H1 (cell line): ENCODE data around the gene CPTP. TPM values are rescaled to one million over a fixed set of nuclear protein-coding genes. Genes with fewer than 3 reads are reported as not detected.

ENCODE experiments used
- CTCF ChIA-PET: fragments of 300-600 bp; sonication (Branson Sonifier 250); formaldehyde crosslinking; loops from one replicate; lab custom pipeline; 2021; ENCODE audit not compliant: partially characterized antibody; lab: Charles Lee
- POLR2A ChIA-PET: fragments of 300-600 bp; sonication (Branson Sonifier 250); formaldehyde crosslinking; loops from one replicate; lab custom pipeline; 2021; ENCODE audit warnings: inconsistent platforms; ENCODE audit not compliant: partially characterized antibody; lab: Charles Lee
- DNase-seq, 2 experiments: peaks; one replicate each; pipeline versions ENCODE4 v3.0.0 to v3.0.0-alpha.2; 2010 to 2022; ENCODE audit warnings: low spot score in 2 of 2, low read depth in 1 of 2, mixed read lengths in 1 of 2
- FAIRE-seq: peaks from 2 replicates; lab custom pipeline; 2011; peaks lifted over from hg19 to GRCh38; lab: Jason Lieb, UNC
- H2AFZ ChIP-seq: 2 replicates; pipeline ENCODE4 v1.8.1; 2012; ENCODE audit warnings: low read length, inconsistent platforms
- H2AK5ac ChIP-seq: 2 replicates; pipeline ENCODE4 v1.6.1; 2013; ENCODE audit warnings: low read depth, low read length
- H2BK120ac ChIP-seq: replicated peaks from 2 replicates; pipeline ENCODE3; 2013; ENCODE audit warnings: low read depth, low read length, inconsistent platforms
- H2BK12ac ChIP-seq: 2 replicates; pipeline ENCODE4 v1.6.1; 2013; ENCODE audit warnings: low read depth, low read length
- H2BK15ac ChIP-seq: 2 replicates; pipeline ENCODE4 v1.6.1; 2013; ENCODE audit warnings: low read length
- H2BK20ac ChIP-seq: 2 replicates; pipeline ENCODE4 v1.6.1; 2013; ENCODE audit warnings: low read length
- H2BK5ac ChIP-seq: 2 replicates; pipeline ENCODE4 v1.6.1; 2013; ENCODE audit warnings: low read depth, low read length
- H3K14ac ChIP-seq: 2 replicates; pipeline ENCODE4 v1.6.1; 2013; ENCODE audit warnings: inconsistent platforms; ENCODE audit not compliant: insufficient read length
- H3K18ac ChIP-seq: 2 replicates; pipeline ENCODE4 v1.6.1; 2013; ENCODE audit warnings: low read length; ENCODE audit errors: extremely low read depth
- H3K23ac ChIP-seq: 2 replicates; pipeline ENCODE4 v1.6.1; 2013; ENCODE audit warnings: inconsistent platforms; ENCODE audit not compliant: insufficient read length
- H3K23me2 ChIP-seq: 2 replicates; pipeline ENCODE4 v1.6.1; 2013; ENCODE audit warnings: low read depth, low read length
- H3K27ac ChIP-seq: 2 replicates; pipeline ENCODE4 v1.6.1; 2011; ENCODE audit warnings: low read depth, low read length, inconsistent platforms
- H3K27me3 ChIP-seq, 4 experiments: replicated peaks in 1 of 4; 1 replicate in 1 of 4; 2 replicates in 3 of 4; pipeline versions ENCODE4 v1.6.1 to v1.8.1; 2011 to 2013; ENCODE audit warnings: low read length in 3 of 4, mild to moderate bottlenecking in 3 of 4, inconsistent platforms in 2 of 4, mixed read lengths in 2 of 4, moderate library complexity in 1 of 4; ENCODE audit not compliant: control insufficient read depth in 3 of 4, insufficient read depth in 3 of 4; ENCODE audit errors: extremely low read depth in 1 of 4
- H3K36me3 ChIP-seq, 4 experiments: 2 replicates each; pipeline versions ENCODE4 v1.6.1 to v1.8.1; 2011 to 2013; ENCODE audit warnings: mild to moderate bottlenecking in 4 of 4, low read length in 3 of 4, moderate library complexity in 2 of 4, control low read depth in 1 of 4, inconsistent platforms in 1 of 4; ENCODE audit not compliant: insufficient read depth in 4 of 4, control insufficient read depth in 2 of 4
- H3K4ac ChIP-seq: replicated peaks from 2 replicates; pipeline ENCODE3; 2013; ENCODE audit warnings: low read length, low read depth, mixed read lengths, inconsistent platforms; ENCODE audit not compliant: insufficient read length
- H3K4me1 ChIP-seq, 4 experiments: replicated peaks in 1 of 4; 1 replicate in 1 of 4; 2 replicates in 3 of 4; pipeline versions ENCODE4 v1.6.1 to v1.8.1; 2011 to 2013; ENCODE audit warnings: low read length in 3 of 4, inconsistent platforms in 2 of 4, mixed read lengths in 1 of 4; ENCODE audit not compliant: insufficient read depth in 4 of 4, control insufficient read depth in 3 of 4
- H3K4me2 ChIP-seq, 2 experiments: 2 replicates each; pipeline versions ENCODE4 v1.6.1 to v1.8.1; 2011 to 2013; ENCODE audit warnings: low read depth in 2 of 2, low read length in 2 of 2, control low read depth in 1 of 2, inconsistent platforms in 1 of 2, mild to moderate bottlenecking in 1 of 2; ENCODE audit not compliant: insufficient read depth in 1 of 2
- H3K4me3 ChIP-seq, 4 experiments: fragments of 200-600, 300-600 bp in 1 of 4; sonication (generic), shearing (Covaris generic), sonication (Bioruptor Twin) in 1 of 4; 2 replicates each; pipeline versions ENCODE4 v1.5.1 to v1.8.1; 2011 to 2016; ENCODE audit warnings: low read length in 4 of 4, low read depth in 3 of 4, control low read depth in 2 of 4, inconsistent platforms in 2 of 4, mild to moderate bottlenecking in 2 of 4, mixed read lengths in 1 of 4, moderate library complexity in 1 of 4; ENCODE audit not compliant: insufficient read depth in 2 of 4; ENCODE audit errors: extremely low read depth in 1 of 4
- H3K56ac ChIP-seq: replicated peaks from 2 replicates; pipeline ENCODE3; 2013; ENCODE audit warnings: low read depth, mild to moderate bottlenecking, mixed read lengths, low read length, inconsistent platforms; ENCODE audit not compliant: insufficient read length
- H3K79me1 ChIP-seq: 2 replicates; pipeline ENCODE4 v1.6.1; 2013; ENCODE audit warnings: low read depth, low read length, control low read depth
- H3K79me2 ChIP-seq, 2 experiments: 2 replicates each; pipeline versions ENCODE4 v1.6.1 to v1.8.1; 2012 to 2013; ENCODE audit warnings: low read length in 2 of 2, mild to moderate bottlenecking in 2 of 2, inconsistent platforms in 1 of 2; ENCODE audit not compliant: insufficient read depth in 2 of 2, control insufficient read depth in 1 of 2
- H3K9ac ChIP-seq, 4 experiments: replicated peaks in 1 of 4; 1 replicate in 1 of 4; 2 replicates in 3 of 4; pipeline versions ENCODE4 v1.6.1 to v1.8.1; 2011 to 2013; ENCODE audit warnings: low read depth in 3 of 4, low read length in 3 of 4, control low read depth in 2 of 4, mild to moderate bottlenecking in 2 of 4, moderate library complexity in 2 of 4, inconsistent platforms in 1 of 4; ENCODE audit errors: extremely low read depth in 1 of 4
- H3K9me3 ChIP-seq, 2 experiments: 2 replicates each; pipeline versions ENCODE4 v1.6.1 to v1.8.1; 2012 to 2013; ENCODE audit warnings: mild to moderate bottlenecking in 2 of 2, moderate library complexity in 2 of 2, control low read depth in 1 of 2, inconsistent platforms in 1 of 2, low read depth in 1 of 2, low read length in 1 of 2, mixed read lengths in 1 of 2; ENCODE audit not compliant: insufficient read depth in 2 of 2
- H4K20me1 ChIP-seq, 2 experiments: replicated peaks in 1 of 2; 2 replicates each; pipeline versions ENCODE3 to v1.8.1; 2011 to 2013; ENCODE audit warnings: inconsistent platforms in 2 of 2, low read length in 2 of 2, mild to moderate bottlenecking in 1 of 2; ENCODE audit not compliant: insufficient read depth in 2 of 2, control insufficient read depth in 1 of 2
- H4K5ac ChIP-seq: 2 replicates; pipeline ENCODE4 v1.6.1; 2013; ENCODE audit warnings: low read length, low read depth, mixed read lengths, inconsistent platforms; ENCODE audit not compliant: insufficient read length
- H4K8ac ChIP-seq: 2 replicates; pipeline ENCODE4 v1.8.0; 2013; ENCODE audit warnings: mild to moderate bottlenecking, moderate library complexity, low read length, inconsistent platforms; ENCODE audit not compliant: insufficient read depth; ENCODE audit errors: extremely low read depth
- H4K91ac ChIP-seq: replicated peaks from 2 replicates; pipeline ENCODE3; 2013; ENCODE audit warnings: low read length, mixed read lengths, inconsistent platforms; ENCODE audit not compliant: insufficient read length
- CBX8 ChIP-seq: fragments of 300-800, 300-1000 bp; sonication (generic); IDR thresholded peaks from 2 replicates; pipeline ENCODE4 v1.7.1; 2016; ENCODE audit warnings: low read depth, low read length, borderline replicate concordance
- CREB1 ChIP-seq: IDR thresholded peaks from 2 replicates; pipeline ENCODE4 v1.6.1; 2012; ENCODE audit warnings: inconsistent platforms
- EP300 ChIP-seq, 2 experiments: IDR thresholded peaks; 1 replicate in 1 of 2; 2 replicates in 1 of 2; pipeline ENCODE4 v1.6.1; 2011 to 2012; ENCODE audit warnings: low read depth in 2 of 2, low read length in 2 of 2, mild to moderate bottlenecking in 2 of 2, borderline replicate concordance in 1 of 2, inconsistent platforms in 1 of 2, moderate library complexity in 1 of 2
- POLR2AphosphoS5 ChIP-seq: IDR thresholded peaks from 2 replicates; pipeline ENCODE4 v1.6.1; 2011; ENCODE audit warnings: low read depth, low read length
- WGBS, 2 experiments: shearing (Covaris generic) in 1 of 2; methylation state at CpG; one replicate each; pipeline versions ENCODE4 v1.1.6 to v1.1.7; 2013 to 2015; ENCODE audit warnings: low lambda C conversion rate in 2 of 2, mixed read lengths in 2 of 2, inconsistent platforms in 1 of 2, low coverage in 1 of 2, missing lambda C conversion rate in 1 of 2; ENCODE audit not compliant: insufficient replicate concordance in 2 of 2, insufficient coverage in 1 of 2, insufficient read length in 1 of 2; ENCODE audit errors: extremely low coverage in 1 of 2, missing lambda C conversion rate in 1 of 2; 5-methylcytosine and 5-hydroxymethylcytosine counted together
- polyA plus RNA-seq, 7 experiments: library from polyadenylated mRNA; depleted of rRNA in 3 of 7; stranded (reverse) in 5 of 7; unstranded in 2 of 7; fragments of >200 nt in 5 of 7; fragments of 200-250 nt in 2 of 7; gene quantifications; 1 replicate in 5 of 7; 2 replicates in 1 of 7; 4 replicates in 1 of 7; pipeline versions ENCODE4 v1.2.1 to v1.2.3, GENCODE V29; 2011 to 2013; ENCODE audit warnings: missing spikeins in 2 of 7, mixed read lengths in 2 of 7
- total RNA-seq: library from RNA; stranded (reverse); fragmentation: NEBNext Ultra II Directional; extraction: Animal tissue kit (Norgen Biotek cat#: 25700); gene quantifications from 2 replicates; pipeline ENCODE4 v1.2.1, GENCODE V29; 2021

Gene CPTP
- total and polyA plus RNA-seq, 2 of the 8 experiments (the other 6 are each of a cell fraction or from before 2014, with no cell fraction given): 8.1 to 10.6 TPM

- Histone ChIP-seq H4K5ac (no peak overlapping the region), H2AFZ (no peak overlapping the region), H3K27ac (no peak overlapping the region), H2BK120ac (no peak overlapping the region), H3K79me1 (peaks cover 6% of the 10 kb centered on the region; the same call in 1 of the 2 replicates), H3K56ac (no peak overlapping the region), H4K91ac (no peak overlapping the region), H3K9me3 (peaks cover 0 to 6% of the 10 kb centered on the region in 2 experiments; a peak in 2 of 4 replicates), H2BK20ac (no peak overlapping the region), H3K9ac (no peak overlapping the region), H3K23ac (no peak overlapping the region), H2BK12ac (no peak overlapping the region), H3K4me2 (no peak overlapping the region), H4K20me1 (peaks cover 10 to 32% of the 10 kb centered on the region in 2 experiments), H3K14ac (no peak overlapping the region), H3K4ac (no peak overlapping the region), H2BK5ac (no peak overlapping the region), H4K8ac (no peak overlapping the region), H3K36me3 (peaks cover 0 to 15% (median 3%) of the 10 kb centered on the region in 4 experiments; a peak in 4 of 8 replicates), H3K23me2 (peaks cover 2% of the 10 kb centered on the region; the same call in 1 of the 2 replicates), H3K4me3 (no peak overlapping the region), H3K79me2 (no peaks in the 10 kb centered on the region), H2BK15ac (no peak overlapping the region), H2AK5ac (no peak overlapping the region), H3K27me3 (no peaks in the 10 kb centered on the region; a peak in 1 of 7 replicates), H3K18ac (no peak overlapping the region), H3K4me1 (no peaks in the 10 kb centered on the region; a peak in 2 of 7 replicates)
- ChIA-PET POLR2A (interaction anchor here (1.1 to 9.0 kb wide), 14 partner anchors 7 to 66 kb away, joined by 3 to 134 read pairs (median 4); partner anchors contain the start of genes AURKAIP1, CCNL2 and DVL1), CTCF (interaction anchor here (1.6 to 2.2 kb wide), 2 partner anchors 38 to 42 kb away, joined by 5 read pairs; no protein-coding TSS in a partner anchor)
- DNase-seq (no peak), FAIRE-seq (no peak)
- 93% methylated on average over 27 of the region's 36 CpGs; no CpG with 5 or more reads in 1 of the 2 experiments for WGBS, 2 experiments
- TF ChIP-seq EP300 (IDR thresholded peaks at IDR 0.05; ENCODE audit: borderline replicate concordance in 1 of 2, low read depth in 2 of 2, low read length in 2 of 2) (no peak), CREB1 (no peak), CBX8 (no peak), POLR2AphosphoS5 (peak; percentile 39; the same call in 1 of the 2 replicates)
Measured at GRCh38 chr1:1333551-1334241, 9.1 kb downstream of the CPTP start.
